Osteocyte (in vitro differentiated cells): Measurements from ENCODE around the gene GABRA4. TPM values are rescaled to one million over a fixed set of nuclear protein-coding genes. Genes with fewer than 3 reads are reported as not detected.
A peak's percentile ranks its signal among the peaks of the same experiment; 100 is the strongest.

ENCODE experiments used
- DNase-seq: peaks from one replicate; pipeline ENCODE4 v3.0.0; 2021; ENCODE audit warnings: mixed read lengths; ENCODE audit not compliant: unreplicated experiment; ENCODE audit errors: extremely low spot score
- H3K27ac Mint-ChIP-seq: one replicate; pipeline ENCODE4 v1.8.0; 2021; ENCODE audit warnings: mild to moderate bottlenecking, mixed read lengths; ENCODE audit not compliant: unreplicated experiment
- H3K27me3 Mint-ChIP-seq: one replicate; pipeline ENCODE4 v1.8.0; 2021; ENCODE audit warnings: mixed read lengths; ENCODE audit not compliant: unreplicated experiment
- H3K36me3 Mint-ChIP-seq: one replicate; pipeline ENCODE4 v1.8.0; 2021; ENCODE audit warnings: mixed read lengths; ENCODE audit not compliant: unreplicated experiment
- H3K4me1 Mint-ChIP-seq: one replicate; pipeline ENCODE4 v1.8.0; 2021; ENCODE audit warnings: mixed read lengths; ENCODE audit not compliant: unreplicated experiment
- H3K4me3 Mint-ChIP-seq: one replicate; pipeline ENCODE4 v1.8.0; 2021; ENCODE audit warnings: mild to moderate bottlenecking, moderate library complexity, mixed read lengths; ENCODE audit not compliant: unreplicated experiment
- H3K9me3 Mint-ChIP-seq: one replicate; pipeline ENCODE4 v1.8.0; 2021; ENCODE audit warnings: mixed read lengths; ENCODE audit not compliant: unreplicated experiment
- total RNA-seq: library from RNA; stranded (reverse); gene quantifications from 2 replicates; pipeline ENCODE4 v1.2.1, GENCODE V29; 2021
- TF ChIP-seq, protein P1 (sequence below): fragments of 200-600 bp; sonication (generic); IDR thresholded peaks from 2 replicates; pipeline ENCODE4 v1.5.0; 2021; ENCODE audit warnings: antibody characterized with exemption, mild to moderate bottlenecking, moderate library complexity

The GABRA4 gene
- total RNA-seq, 1 donor from 2014 or later = not detected

- DNase-seq = no peak
- no peak overlapping the region for H3K4me3 Mint-ChIP-seq
- TF ChIP-seq, protein P1, sequence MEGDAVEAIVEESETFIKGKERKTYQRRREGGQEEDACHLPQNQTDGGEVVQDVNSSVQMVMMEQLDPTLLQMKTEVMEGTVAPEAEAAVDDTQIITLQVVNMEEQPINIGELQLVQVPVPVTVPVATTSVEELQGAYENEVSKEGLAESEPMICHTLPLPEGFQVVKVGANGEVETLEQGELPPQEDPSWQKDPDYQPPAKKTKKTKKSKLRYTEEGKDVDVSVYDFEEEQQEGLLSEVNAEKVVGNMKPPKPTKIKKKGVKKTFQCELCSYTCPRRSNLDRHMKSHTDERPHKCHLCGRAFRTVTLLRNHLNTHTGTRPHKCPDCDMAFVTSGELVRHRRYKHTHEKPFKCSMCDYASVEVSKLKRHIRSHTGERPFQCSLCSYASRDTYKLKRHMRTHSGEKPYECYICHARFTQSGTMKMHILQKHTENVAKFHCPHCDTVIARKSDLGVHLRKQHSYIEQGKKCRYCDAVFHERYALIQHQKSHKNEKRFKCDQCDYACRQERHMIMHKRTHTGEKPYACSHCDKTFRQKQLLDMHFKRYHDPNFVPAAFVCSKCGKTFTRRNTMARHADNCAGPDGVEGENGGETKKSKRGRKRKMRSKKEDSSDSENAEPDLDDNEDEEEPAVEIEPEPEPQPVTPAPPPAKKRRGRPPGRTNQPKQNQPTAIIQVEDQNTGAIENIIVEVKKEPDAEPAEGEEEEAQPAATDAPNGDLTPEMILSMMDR = no peak
These were observed 19.3 kb upstream of the GABRA4 start for GRCh38 chr4:47012676-47013075.

DNA sequence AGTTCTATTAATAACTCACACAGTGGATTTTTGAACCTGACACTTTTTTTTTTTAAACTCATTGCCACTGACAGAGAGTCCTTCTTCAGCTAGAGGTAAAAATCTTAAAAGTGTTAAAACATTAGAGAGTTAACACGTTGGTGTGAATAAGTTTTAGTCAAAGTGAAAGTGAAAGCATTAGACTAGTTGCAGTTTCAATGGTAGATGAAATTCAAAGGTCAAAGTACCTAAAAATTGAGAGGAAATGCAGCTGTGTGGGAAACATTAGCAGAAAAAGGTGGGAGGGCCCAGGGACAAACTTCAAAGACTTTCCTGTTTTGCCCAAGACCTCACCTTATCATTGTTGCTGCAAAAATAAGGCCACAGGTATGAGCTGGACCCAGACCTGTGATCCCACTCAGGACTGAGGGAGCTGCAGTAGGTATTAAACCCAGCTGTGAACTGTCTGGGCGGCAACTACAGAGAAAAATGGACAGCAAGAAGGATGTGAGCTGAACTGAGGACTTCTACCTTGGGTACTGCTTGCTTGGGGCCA lies 17.6 kb upstream of the GABRA4 start:
- no peaks in the 10 kb centered on the region for H3K36me3 Mint-ChIP-seq
- no peaks in the 10 kb centered on the region for H3K27me3 Mint-ChIP-seq
- no peak for DNase-seq
- no peaks in the 10 kb centered on the region for H3K9me3 Mint-ChIP-seq
- TF ChIP-seq, protein P1 = no peak
- H3K4me1 Mint-ChIP-seq = peaks cover 7% of the 10 kb centered on the region
- H3K4me3 Mint-ChIP-seq = no peak overlapping the region
- H3K27ac Mint-ChIP-seq = no peak overlapping the region

More at GRCh38 chr4:47012676-47013075, 19.3 kb upstream of the GABRA4 start:
- H3K27me3 Mint-ChIP-seq = no peaks in the 10 kb centered on the region
- no peaks in the 10 kb centered on the region for H3K9me3 Mint-ChIP-seq
- H3K27ac Mint-ChIP-seq = no peak overlapping the region
- peaks cover 14% of the 10 kb centered on the region for H3K4me1 Mint-ChIP-seq
- no peaks in the 10 kb centered on the region for H3K36me3 Mint-ChIP-seq

DNA sequence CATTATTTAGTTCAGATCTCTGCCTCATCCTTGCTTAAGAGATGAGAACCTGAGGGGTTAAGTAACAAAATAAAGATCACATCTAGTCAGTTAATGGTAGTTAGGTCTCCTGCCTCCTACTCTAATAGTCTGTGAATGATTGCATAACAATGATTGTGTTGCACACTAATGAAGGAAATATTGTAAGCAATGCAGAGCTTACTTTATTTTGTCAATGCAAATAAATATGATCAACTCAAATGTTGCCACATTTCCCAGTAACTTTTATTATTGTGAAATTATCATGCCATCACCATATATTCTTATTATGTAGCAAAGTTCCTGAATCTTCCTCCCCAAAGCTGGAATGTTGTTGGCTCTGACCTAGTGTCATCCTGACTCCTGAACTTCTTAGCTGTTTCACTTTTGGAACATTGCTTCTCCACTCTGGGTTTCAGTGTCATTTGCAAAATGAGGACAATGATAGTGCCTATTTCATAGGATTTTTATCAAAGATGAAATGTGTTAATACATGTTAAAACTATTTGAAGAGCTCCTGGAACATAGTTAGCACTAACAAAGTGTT lies 17.0 kb upstream of the GABRA4 start:
- TF ChIP-seq, protein P1 = no peak
- no peaks in the 10 kb centered on the region for H3K36me3 Mint-ChIP-seq
- no peaks in the 10 kb centered on the region for H3K27me3 Mint-ChIP-seq
- no peak overlapping the region for H3K27ac Mint-ChIP-seq
- H3K4me1 Mint-ChIP-seq = peaks cover 7% of the 10 kb centered on the region
- no peak overlapping the region for H3K4me3 Mint-ChIP-seq
- no peak for DNase-seq
- H3K9me3 Mint-ChIP-seq = no peaks in the 10 kb centered on the region

DNA sequence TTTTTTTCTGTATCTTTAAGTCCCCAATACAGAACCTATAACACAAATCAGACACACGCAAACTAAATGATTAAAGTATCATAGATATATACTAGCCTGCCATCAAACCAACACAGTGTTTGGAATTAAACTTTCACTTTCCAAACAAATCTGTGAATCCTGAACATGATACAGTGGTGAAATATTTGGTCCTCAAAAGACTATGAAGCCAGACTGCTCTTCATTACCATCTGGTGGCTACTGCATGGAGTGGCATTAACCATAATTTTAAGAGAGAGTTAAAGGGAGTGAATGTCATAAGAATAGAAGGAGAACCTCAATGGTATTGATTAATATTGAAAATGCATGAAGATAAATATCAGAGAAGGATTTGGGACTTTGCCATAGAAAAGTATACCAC lies 9.2 kb upstream of the GABRA4 start:
- DNase-seq = no peak
- TF ChIP-seq, protein P1 = peak; percentile 47
- Mint-ChIP-seq H3K4me3 (no peak overlapping the region), H3K4me1 (no peaks in the 10 kb centered on the region), H3K27me3 (peaks cover 40% of the 10 kb centered on the region), H3K36me3 (no peaks in the 10 kb centered on the region), H3K27ac (no peak overlapping the region), H3K9me3 (no peaks in the 10 kb centered on the region)

GRCh38 chr4:47000406-47000805 lies 7.0 kb upstream of the GABRA4 start:
- H3K4me3 Mint-ChIP-seq = no peak overlapping the region
- TF ChIP-seq, protein P1 = no peak
- H3K27ac Mint-ChIP-seq = no peak overlapping the region
- H3K27me3 Mint-ChIP-seq = peaks cover 59% of the 10 kb centered on the region
- no peaks in the 10 kb centered on the region for H3K4me1 Mint-ChIP-seq
- no peak for DNase-seq
- H3K36me3 Mint-ChIP-seq = no peaks in the 10 kb centered on the region
- no peaks in the 10 kb centered on the region for H3K9me3 Mint-ChIP-seq
